ENCODE results near the gene SLC22A1. TPM values are rescaled to one million over a fixed set of nuclear protein-coding genes. Genes with fewer than 3 reads are reported as not detected.

The SLC22A1 gene
- total RNA-seq, 1 experiment from 2014 or later: 0.98 TPM

DNA sequence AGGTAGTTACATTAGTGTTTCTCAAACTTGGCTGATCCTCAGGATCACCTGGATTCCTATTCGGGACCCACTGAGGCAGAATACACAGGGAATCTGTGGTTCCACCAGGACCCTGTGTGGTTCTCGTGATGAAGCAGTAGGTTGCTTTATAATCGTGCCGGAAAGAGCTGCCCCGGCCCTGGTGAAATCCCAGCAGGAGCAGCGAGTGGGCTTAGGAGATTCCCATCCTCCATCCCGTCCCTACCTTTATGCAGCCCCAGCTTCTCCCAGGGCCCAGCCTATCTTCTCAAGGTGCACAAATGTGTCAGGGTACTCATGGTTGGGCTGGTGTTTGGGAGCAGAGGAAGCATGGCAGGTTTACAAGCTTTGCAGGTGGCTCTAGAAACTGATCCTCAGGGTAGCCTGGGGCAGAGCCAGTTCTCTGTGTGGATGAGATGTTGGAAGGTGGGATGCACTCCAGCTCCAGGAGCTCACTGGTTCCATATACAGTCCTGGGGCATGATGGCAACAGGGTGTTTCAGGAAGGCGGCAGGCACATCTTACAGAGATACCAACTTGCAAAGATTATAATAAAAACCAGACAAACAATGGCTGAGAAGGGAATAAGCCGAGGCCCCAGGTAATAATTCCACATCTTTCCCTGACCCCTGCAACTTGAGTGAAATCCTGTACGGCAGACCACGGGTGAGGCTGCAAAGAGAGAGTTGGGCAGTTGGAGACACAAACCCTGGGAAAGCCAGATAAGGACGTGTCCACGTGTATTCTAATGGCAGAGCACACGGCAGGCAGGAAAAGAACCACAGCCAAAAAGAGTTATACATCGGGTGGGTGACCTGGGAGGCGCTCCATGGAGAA lies 5.9 kb downstream of the SLC22A1 start:
- intact Hi-C loops (cut with micrococcal nuclease; ENCODE audit: unreplicated experiment): no loop called here
- Histone ChIP-seq H3K4me1 (ENCODE audit: control insufficient read depth, insufficient read depth, low read length) (no peaks in the 10 kb centered on the region), H3K9me3 (ENCODE audit: control insufficient read depth, insufficient read depth, low read depth, low read length) (no peaks in the 10 kb centered on the region), H3K27ac (ENCODE audit: low read length) (no peak overlapping the region), H3K36me3 (ENCODE audit: control insufficient read depth, insufficient read depth, low read length) (no peaks in the 10 kb centered on the region), H3K4me3 (ENCODE audit: low read depth in 2 of 2, low read length in 2 of 2) (no peak overlapping the region), H3K27me3 (ENCODE audit: control insufficient read depth, insufficient read depth, low read length) (no peaks in the 10 kb centered on the region)
- in situ Hi-C loops (cut with HindIII; ENCODE audit: low pct_unique_long_range_greater_than_20kb, low sequenced_read_pairs): no loop called here
- CTCF ChIA-PET: no interaction called here
- POLR2A ChIA-PET: no interaction called here
- BruUV-seq (replicated peaks): no TSS peak
- no peak for ATAC-seq
- TF ChIP-seq SIN3A (IDR thresholded peaks at IDR 0.05; ENCODE audit: borderline replicate concordance, insufficient read depth, low read depth, low read length) (no peak), CTCF (IDR thresholded peaks at IDR 0.05) (no peak), REST (IDR thresholded peaks at IDR 0.05; ENCODE audit: insufficient read depth in 1 of 2, low read depth in 2 of 2, low read length in 1 of 2) (no peak), TCF7L2 (IDR thresholded peaks at IDR 0.05; ENCODE audit: low read depth, low read length) (no peak), POLR2AphosphoS5 (IDR thresholded peaks at IDR 0.05; ENCODE audit: low read depth, low read length) (no peak)
- DNase-seq (ENCODE audit: low read depth, low spot score): no peak

DNA sequence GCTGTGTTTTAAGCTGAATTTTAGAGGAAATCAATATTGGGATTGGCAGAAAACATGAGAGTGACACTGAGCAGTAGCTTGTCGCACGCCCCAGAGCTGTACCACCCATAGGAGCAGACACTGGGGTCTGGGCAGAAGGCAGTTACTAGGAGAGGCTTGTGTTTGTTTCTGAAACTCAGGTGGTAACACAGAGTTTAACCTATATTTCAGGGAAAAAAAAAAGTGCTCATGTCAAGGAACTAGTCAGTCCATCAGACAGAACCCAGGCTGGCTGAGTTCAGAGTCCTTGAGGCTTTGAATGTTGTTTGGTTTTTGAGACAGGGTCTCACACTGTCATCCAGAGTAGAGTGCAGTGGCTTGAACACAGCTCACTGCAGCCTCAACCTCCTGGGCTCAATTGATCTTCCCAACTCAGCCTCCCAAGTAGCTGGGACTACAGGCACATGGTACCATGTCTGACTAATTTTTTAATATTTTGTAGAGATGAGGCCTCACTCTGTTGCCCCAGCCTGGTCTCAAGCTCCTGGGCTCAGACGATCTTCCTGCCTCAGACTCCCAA lies 6.6 kb downstream of the SLC22A1 start:
- no TSS peak for BruUV-seq (replicated peaks)
- no peaks in the 10 kb centered on the region for H3K4me1 ChIP-seq (ENCODE audit: control insufficient read depth, insufficient read depth, low read length)
- ChIA-PET CTCF (no interaction called here), POLR2A (no interaction called here)
- no peak overlapping the region for H3K27ac ChIP-seq (ENCODE audit: low read length)
- H3K27me3 ChIP-seq (ENCODE audit: control insufficient read depth, insufficient read depth, low read length): no peaks in the 10 kb centered on the region
- TF ChIP-seq REST (IDR thresholded peaks at IDR 0.05; ENCODE audit: insufficient read depth in 1 of 2, low read depth in 2 of 2, low read length in 1 of 2) (no peak), TCF7L2 (IDR thresholded peaks at IDR 0.05; ENCODE audit: low read depth, low read length) (no peak), SIN3A (IDR thresholded peaks at IDR 0.05; ENCODE audit: borderline replicate concordance, insufficient read depth, low read depth, low read length) (no peak), CTCF (IDR thresholded peaks at IDR 0.05) (no peak), POLR2AphosphoS5 (IDR thresholded peaks at IDR 0.05; ENCODE audit: low read depth, low read length) (no peak)
- ATAC-seq (no peak), DNase-seq (ENCODE audit: low read depth, low spot score) (no peak)
- no peaks in the 10 kb centered on the region for H3K9me3 ChIP-seq (ENCODE audit: control insufficient read depth, insufficient read depth, low read depth, low read length)
- no peaks in the 10 kb centered on the region for H3K36me3 ChIP-seq (ENCODE audit: control insufficient read depth, insufficient read depth, low read length)
- in situ Hi-C loops (cut with HindIII; ENCODE audit: low pct_unique_long_range_greater_than_20kb, low sequenced_read_pairs): no loop called here
- intact Hi-C loops (cut with micrococcal nuclease; ENCODE audit: unreplicated experiment): no loop called here
- no peak overlapping the region for H3K4me3 ChIP-seq (ENCODE audit: low read depth in 2 of 2, low read length in 2 of 2)

Data from Panc1 (cell line).